ENCODE data around the gene EVX1.

EVX1 gene

DNA sequence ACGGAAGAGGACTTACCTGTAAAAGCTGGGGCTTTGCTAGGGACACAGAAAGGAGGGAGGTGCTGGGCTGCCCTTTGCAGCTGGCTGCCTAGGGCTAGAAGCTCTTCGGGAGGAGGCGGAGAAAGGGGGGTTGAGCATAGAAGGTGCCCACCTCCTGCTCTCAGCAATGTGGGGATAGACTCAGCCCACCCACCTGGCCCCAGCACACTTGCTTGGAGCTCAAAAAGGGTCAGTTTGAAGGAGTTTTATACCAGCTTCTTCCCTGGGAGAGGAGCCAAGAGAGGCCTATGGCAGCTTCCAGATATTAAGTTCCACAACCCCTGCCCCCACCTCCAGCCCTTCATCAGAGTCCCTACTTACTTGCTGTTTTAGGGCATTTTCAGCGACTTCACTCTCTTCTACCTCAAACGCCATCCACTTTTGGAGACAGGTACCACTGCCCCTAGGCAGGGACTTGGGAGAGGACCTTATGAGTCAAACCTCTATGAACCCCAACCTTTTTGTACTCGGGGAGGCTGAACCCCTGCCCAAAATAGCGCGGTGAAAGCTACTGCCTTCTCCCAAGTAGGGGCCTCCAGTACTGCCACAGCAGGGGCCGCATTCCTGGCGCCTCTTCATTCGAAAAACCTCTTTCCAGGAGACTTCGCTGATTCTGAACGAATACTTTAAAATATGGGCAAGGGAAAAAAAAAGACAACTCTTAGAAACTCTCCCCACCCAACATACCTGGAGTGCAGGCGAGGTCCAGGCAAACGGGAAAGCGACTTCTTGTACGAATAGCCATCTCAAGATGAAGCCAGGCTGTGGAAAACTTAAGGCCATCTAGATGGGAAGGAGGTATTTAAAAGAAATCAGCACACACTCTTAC is 1.2 kb upstream of the EVX1 start:
- peak overlapping the region; percentile 42 to 50 (median 44) for H3K4me3 Mint-ChIP-seq
- H3K9me3 Mint-ChIP-seq = peaks cover 7% of the 10 kb centered on the region
- H3K27ac Mint-ChIP-seq = no peak overlapping the region
- TF ChIP-seq, protein P1, sequence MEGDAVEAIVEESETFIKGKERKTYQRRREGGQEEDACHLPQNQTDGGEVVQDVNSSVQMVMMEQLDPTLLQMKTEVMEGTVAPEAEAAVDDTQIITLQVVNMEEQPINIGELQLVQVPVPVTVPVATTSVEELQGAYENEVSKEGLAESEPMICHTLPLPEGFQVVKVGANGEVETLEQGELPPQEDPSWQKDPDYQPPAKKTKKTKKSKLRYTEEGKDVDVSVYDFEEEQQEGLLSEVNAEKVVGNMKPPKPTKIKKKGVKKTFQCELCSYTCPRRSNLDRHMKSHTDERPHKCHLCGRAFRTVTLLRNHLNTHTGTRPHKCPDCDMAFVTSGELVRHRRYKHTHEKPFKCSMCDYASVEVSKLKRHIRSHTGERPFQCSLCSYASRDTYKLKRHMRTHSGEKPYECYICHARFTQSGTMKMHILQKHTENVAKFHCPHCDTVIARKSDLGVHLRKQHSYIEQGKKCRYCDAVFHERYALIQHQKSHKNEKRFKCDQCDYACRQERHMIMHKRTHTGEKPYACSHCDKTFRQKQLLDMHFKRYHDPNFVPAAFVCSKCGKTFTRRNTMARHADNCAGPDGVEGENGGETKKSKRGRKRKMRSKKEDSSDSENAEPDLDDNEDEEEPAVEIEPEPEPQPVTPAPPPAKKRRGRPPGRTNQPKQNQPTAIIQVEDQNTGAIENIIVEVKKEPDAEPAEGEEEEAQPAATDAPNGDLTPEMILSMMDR (IDR thresholded peaks at IDR 0.05; ENCODE audit: unreplicated experiment in 3 of 3) = no peak
- H3K27me3 Mint-ChIP-seq (ENCODE audit: low read depth) = peaks cover 99% of the 10 kb centered on the region
- H3K36me3 Mint-ChIP-seq (ENCODE audit: low read depth) = no peaks in the 10 kb centered on the region
- peaks cover 39% of the 10 kb centered on the region for H3K4me1 Mint-ChIP-seq

DNA sequence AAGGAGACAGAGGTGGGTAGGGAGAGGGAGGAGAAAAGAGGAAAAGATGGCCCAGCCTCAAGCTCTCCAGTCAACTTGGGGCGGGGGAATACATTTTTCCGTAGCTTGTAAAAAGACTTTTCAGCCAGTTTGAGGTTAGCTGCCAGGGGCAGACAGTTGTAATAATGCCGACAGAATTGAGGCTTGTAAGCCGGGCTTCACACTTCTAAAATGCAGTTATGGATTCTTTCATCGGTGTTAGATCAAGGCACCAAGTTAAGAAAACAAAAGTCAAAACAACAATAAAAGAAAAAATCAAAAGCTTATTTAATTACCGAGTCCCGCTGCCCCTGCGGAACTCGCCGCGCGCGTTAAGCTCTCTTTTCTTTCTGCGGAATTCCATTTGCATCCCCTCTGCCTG is 448 bp upstream of the EVX1 start:
- H3K27me3 Mint-ChIP-seq (ENCODE audit: low read depth) = peaks cover 99% of the 10 kb centered on the region
- TF ChIP-seq, protein P1 (IDR thresholded peaks at IDR 0.05; ENCODE audit: unreplicated experiment in 3 of 3) = no peak
- H3K36me3 Mint-ChIP-seq (ENCODE audit: low read depth) = no peaks in the 10 kb centered on the region
- H3K4me3 Mint-ChIP-seq = peak overlapping the region; percentile 48 to 63 (median 57)
- peaks cover 7% of the 10 kb centered on the region for H3K9me3 Mint-ChIP-seq
- H3K27ac Mint-ChIP-seq = no peak overlapping the region
- H3K4me1 Mint-ChIP-seq = peaks cover 39% of the 10 kb centered on the region

DNA sequence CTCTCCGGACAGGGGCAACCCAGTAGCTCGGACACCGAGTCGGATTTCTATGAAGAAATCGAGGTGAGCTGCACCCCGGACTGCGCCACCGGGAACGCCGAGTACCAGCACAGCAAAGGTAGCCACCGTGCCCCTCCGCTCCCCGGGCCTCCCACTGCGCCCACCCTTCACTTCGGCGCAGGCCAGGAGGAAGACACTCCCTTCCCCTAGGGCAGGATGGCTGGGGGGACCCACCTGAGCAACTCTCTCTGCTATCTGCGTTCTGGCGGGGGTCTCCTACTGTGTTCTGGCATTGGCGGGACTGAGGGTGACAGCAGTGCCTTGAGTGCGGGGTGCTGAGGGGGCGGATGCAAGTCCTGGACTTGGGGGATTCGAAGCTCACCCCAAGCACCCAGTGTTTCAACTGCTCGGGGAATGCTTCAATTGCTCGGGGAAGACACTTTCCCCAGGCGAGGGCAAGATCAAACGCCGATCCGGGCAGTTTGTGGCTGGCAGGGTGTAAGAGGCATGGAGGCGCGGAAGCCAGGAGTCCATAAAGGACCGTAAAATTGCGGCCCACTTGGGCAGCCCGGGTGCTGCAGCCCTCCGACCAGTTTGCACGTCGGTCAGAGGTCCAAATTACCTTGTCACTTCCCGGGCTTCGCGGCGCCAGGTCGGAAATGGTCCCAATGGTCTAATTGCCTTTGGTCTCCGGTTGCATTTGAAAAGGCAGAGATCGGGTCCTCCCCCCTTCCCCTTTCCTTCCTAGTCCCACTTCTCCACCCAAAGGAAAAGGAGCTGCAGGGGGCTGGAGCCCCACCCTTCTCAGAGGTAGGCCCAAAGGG is 950 bp downstream of the EVX1 start:
- Mint-ChIP-seq H3K4me1 (peaks cover 34% of the 10 kb centered on the region), H3K27me3 (ENCODE audit: low read depth) (peaks cover 99% of the 10 kb centered on the region), H3K4me3 (peak overlapping the region; percentile 69 to 78 (median 76)), H3K27ac (no peak overlapping the region), H3K9me3 (peaks cover 7% of the 10 kb centered on the region), H3K36me3 (ENCODE audit: low read depth) (no peaks in the 10 kb centered on the region)
- TF ChIP-seq, protein P1 (IDR thresholded peaks at IDR 0.05; ENCODE audit: unreplicated experiment in 3 of 3) = no peak

DNA sequence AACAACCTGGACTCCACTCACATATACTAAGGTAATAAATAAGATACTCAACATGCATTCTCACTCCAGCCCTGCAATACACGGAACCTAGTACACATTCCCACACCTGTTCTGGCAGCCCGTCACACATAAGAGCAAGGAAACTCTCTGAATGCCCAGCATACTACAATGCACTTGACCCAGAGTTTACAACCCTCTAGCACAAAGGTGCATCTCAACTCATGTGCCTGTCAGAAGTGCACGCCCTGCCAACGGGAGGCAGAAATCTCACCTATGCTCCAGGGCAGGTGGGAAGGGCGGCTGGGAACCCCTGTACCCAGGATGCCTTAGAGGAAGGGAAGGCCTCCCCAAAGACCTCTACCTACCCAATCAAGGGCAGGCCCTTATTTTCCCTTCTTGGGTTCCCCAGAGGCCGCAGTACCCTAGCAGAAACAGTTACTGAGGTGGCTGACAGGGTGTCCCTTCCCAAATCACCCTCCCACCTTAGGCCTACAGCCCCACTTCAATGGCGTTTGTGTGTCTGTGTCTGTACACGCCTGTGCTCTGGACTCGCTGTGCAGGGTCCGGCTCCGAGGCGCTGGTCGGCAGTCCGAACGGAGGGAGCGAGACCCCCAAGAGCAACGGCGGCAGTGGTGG is 2.0 kb downstream of the EVX1 start:
- H3K4me3 Mint-ChIP-seq = peak overlapping the region; percentile 32 to 39 (median 34)
- no peak overlapping the region for H3K27ac Mint-ChIP-seq
- H3K36me3 Mint-ChIP-seq (ENCODE audit: low read depth) = no peaks in the 10 kb centered on the region
- H3K27me3 Mint-ChIP-seq (ENCODE audit: low read depth) = peaks cover 99% of the 10 kb centered on the region
- H3K9me3 Mint-ChIP-seq = peaks cover 7% of the 10 kb centered on the region
- TF ChIP-seq, protein P1 (IDR thresholded peaks at IDR 0.05; ENCODE audit: unreplicated experiment in 3 of 3) = no peak
- H3K4me1 Mint-ChIP-seq = peaks cover 34% of the 10 kb centered on the region

DNA sequence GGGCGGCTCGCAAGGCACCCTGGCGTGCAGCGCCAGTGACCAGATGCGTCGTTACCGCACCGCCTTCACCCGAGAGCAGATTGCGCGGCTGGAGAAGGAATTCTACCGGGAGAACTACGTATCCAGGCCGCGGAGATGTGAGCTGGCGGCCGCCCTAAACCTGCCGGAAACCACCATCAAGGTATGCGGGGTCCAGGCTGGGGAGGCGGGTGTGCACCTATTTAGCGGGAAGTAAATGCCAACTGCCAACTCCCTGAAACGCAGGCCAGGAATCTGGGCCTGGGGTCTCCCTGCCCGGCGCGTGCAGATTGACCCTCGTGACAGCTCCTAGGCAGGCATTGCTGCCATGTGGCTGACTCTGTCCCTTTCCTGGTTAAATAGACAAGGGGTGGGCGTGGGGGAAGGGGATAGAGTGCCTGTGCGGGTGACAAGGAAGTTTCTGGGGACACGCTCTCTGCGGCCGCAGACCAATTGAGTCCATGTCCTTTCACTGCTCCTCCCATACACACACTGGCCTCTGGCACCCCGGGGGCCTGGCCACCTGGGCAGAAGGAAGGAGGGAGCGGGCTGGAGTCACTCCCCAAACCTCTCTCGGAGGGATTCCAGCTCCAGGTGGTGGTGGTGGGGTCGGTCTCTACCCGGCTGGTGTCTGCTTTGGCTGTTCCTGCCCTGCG is 2.7 kb downstream of the EVX1 start:
- TF ChIP-seq, protein P1 (IDR thresholded peaks at IDR 0.05; ENCODE audit: unreplicated experiment in 3 of 3) = no peak
- H3K9me3 Mint-ChIP-seq = peaks cover 7% of the 10 kb centered on the region
- no peak overlapping the region for H3K27ac Mint-ChIP-seq
- no peaks in the 10 kb centered on the region for H3K36me3 Mint-ChIP-seq (ENCODE audit: low read depth)
- H3K4me3 Mint-ChIP-seq = peak overlapping the region; percentile 20 to 60 (median 32)
- peaks cover 99% of the 10 kb centered on the region for H3K27me3 Mint-ChIP-seq (ENCODE audit: low read depth)
- H3K4me1 Mint-ChIP-seq = peaks cover 29% of the 10 kb centered on the region

Data from nephron (organoid).